Mesothelial cell of epicardium (in vitro differentiated cells): Measurements from ENCODE around the gene ACOXL. TPM values are rescaled to one million over a fixed set of nuclear protein-coding genes. Genes with fewer than 3 reads are reported as not detected.

Source experiments
- DNase-seq, 2 experiments: peaks; one replicate each; pipeline ENCODE4 v3.0.0; 2021; ENCODE audit warnings: low spot score in 2 of 2; ENCODE audit not compliant: unreplicated experiment in 2 of 2
- H3K27ac Mint-ChIP-seq: 2 replicates; pipeline ENCODE4 v1.8.0; 2021; ENCODE audit warnings: mixed read lengths
- H3K27me3 Mint-ChIP-seq: 2 replicates; pipeline ENCODE4 v1.8.0; 2021; ENCODE audit warnings: low read depth, mixed read lengths
- H3K36me3 Mint-ChIP-seq: 2 replicates; pipeline ENCODE4 v1.8.0; 2021; ENCODE audit warnings: mixed read lengths
- H3K4me1 Mint-ChIP-seq: 2 replicates; pipeline ENCODE4 v1.8.0; 2021; ENCODE audit warnings: mixed read lengths
- H3K4me3 Mint-ChIP-seq: 2 replicates; pipeline ENCODE4 v1.8.0; 2021; ENCODE audit warnings: mild to moderate bottlenecking, moderate library complexity, mixed read lengths
- H3K9me3 Mint-ChIP-seq: 2 replicates; pipeline ENCODE4 v1.8.0; 2021; ENCODE audit warnings: mixed read lengths
- CTCF ChIP-seq: fragments of 200-600 bp; sonication (generic); IDR thresholded peaks from one replicate; pipeline ENCODE4 v1.5.0; 2021; ENCODE audit warnings: antibody characterized with exemption; ENCODE audit not compliant: unreplicated experiment
- total RNA-seq: library from RNA; stranded (reverse); gene quantifications from 3 replicates; pipeline ENCODE4 v1.2.1, GENCODE V29; 2021

ACOXL gene
- total RNA-seq, 1 donor from 2014 or later: 0.20 TPM

GRCh38 chr2:111030260-111030891 lies 298.0 kb downstream of the ACOXL start:
- TF ChIP-seq CTCF: no peak
- Mint-ChIP-seq H3K27ac (peak overlapping the region; percentile 2), H3K9me3 (no peaks in the 10 kb centered on the region), H3K27me3 (peaks cover 42% of the 10 kb centered on the region), H3K4me1 (peaks cover 43% of the 10 kb centered on the region), H3K36me3 (no peaks in the 10 kb centered on the region), H3K4me3 (no peak overlapping the region)
- no peak for DNase-seq

- peaks cover 43% of the 10 kb centered on the region for H3K4me1 Mint-ChIP-seq
- DNase-seq: no peak
- H3K4me3 Mint-ChIP-seq: no peak overlapping the region
- no peaks in the 10 kb centered on the region for H3K9me3 Mint-ChIP-seq
- no peaks in the 10 kb centered on the region for H3K36me3 Mint-ChIP-seq
- no peak for TF ChIP-seq CTCF
- peaks cover 44% of the 10 kb centered on the region for H3K27me3 Mint-ChIP-seq
- peak overlapping the region; percentile 2 for H3K27ac Mint-ChIP-seq
Observed at GRCh38 chr2:111030945-111031344, 298.6 kb downstream of the ACOXL start.

GRCh38 chr2:111031546-111032478 lies 299.4 kb downstream of the ACOXL start:
- no peak overlapping the region for H3K27ac Mint-ChIP-seq
- peaks cover 43% of the 10 kb centered on the region for H3K4me1 Mint-ChIP-seq
- no peaks in the 10 kb centered on the region for H3K36me3 Mint-ChIP-seq
- no peak overlapping the region for H3K4me3 Mint-ChIP-seq
- H3K27me3 Mint-ChIP-seq: peaks cover 50% of the 10 kb centered on the region
- DNase-seq: no peak
- no peak for TF ChIP-seq CTCF
- no peaks in the 10 kb centered on the region for H3K9me3 Mint-ChIP-seq

- DNase-seq: no peak
- H3K4me3 Mint-ChIP-seq: no peak overlapping the region
- H3K4me1 Mint-ChIP-seq: peaks cover 43% of the 10 kb centered on the region
- no peaks in the 10 kb centered on the region for H3K36me3 Mint-ChIP-seq
- no peaks in the 10 kb centered on the region for H3K9me3 Mint-ChIP-seq
- peaks cover 61% of the 10 kb centered on the region for H3K27me3 Mint-ChIP-seq
- H3K27ac Mint-ChIP-seq: no peak overlapping the region
- no peak for TF ChIP-seq CTCF
Observed at GRCh38 chr2:111032721-111033429, 300.5 kb downstream of the ACOXL start.

- DNase-seq: no peak
- TF ChIP-seq CTCF: no peak
- Mint-ChIP-seq H3K4me1 (peaks cover 51% of the 10 kb centered on the region), H3K9me3 (no peaks in the 10 kb centered on the region), H3K4me3 (no peak overlapping the region), H3K36me3 (no peaks in the 10 kb centered on the region), H3K27me3 (peaks cover 65% of the 10 kb centered on the region), H3K27ac (no peak overlapping the region)
Observed at GRCh38 chr2:111034146-111034545, 301.8 kb downstream of the ACOXL start.
